Ovary (tissue), 9 donors: ENCODE measurements around the gene PLLP. TPM values are rescaled to one million over a fixed set of nuclear protein-coding genes. Genes with fewer than 3 reads are reported as not detected.

Source experiments
- DNase-seq, 5 donors: peaks; one replicate each; pipeline ENCODE4 v3.0.0-alpha.2; 2019 to 2020
- H3K27ac ChIP-seq, 2 donors: fragments of 200-600 bp; one replicate each; pipeline versions ENCODE4 v1.5.1 to v1.8.0; 2019 to 2022
- H3K27me3 ChIP-seq: fragments of 200-600 bp; one replicate; pipeline ENCODE4 v1.8.0; 2022
- H3K36me3 ChIP-seq: fragments of 200-600 bp; sonication (generic); one replicate; pipeline ENCODE4 v1.5.1; 2019
- H3K4me1 ChIP-seq: one replicate; pipeline ENCODE4 v1.8.1; 2013; ENCODE audit warnings: mild to moderate bottlenecking, moderate library complexity; ENCODE audit not compliant: insufficient read depth
- H3K4me3 ChIP-seq: fragments of 200-600 bp; sonication (generic); one replicate; pipeline ENCODE4 v1.5.1; 2017
- H3K9me3 ChIP-seq, 2 donors: fragments of 200-600 bp in 1 of 2; sonication (generic) in 1 of 2; one replicate each; pipeline versions ENCODE4 v1.5.1 to v1.8.1; 2013 to 2019; ENCODE audit warnings: mild to moderate bottlenecking in 1 of 2, moderate library complexity in 1 of 2
- CTCF ChIP-seq, 3 donors: fragments of 450-650 bp in 2 of 3; fragments of 200-600 bp in 1 of 3; IDR thresholded peaks; one replicate each; pipeline versions ENCODE4 v1.5.1 to v1.8.0; 2016 to 2022; ENCODE audit warnings: antibody characterized with exemption in 3 of 3, mild to moderate bottlenecking in 1 of 3
- EP300 ChIP-seq: sonication (generic); formaldehyde crosslinking; IDR thresholded peaks from one replicate; pipeline ENCODE4 v1.6.1; 2017; ENCODE audit warnings: antibody characterized with exemption
- POLR2A ChIP-seq: fragments of 450-650 bp; IDR thresholded peaks from one replicate; pipeline ENCODE4 v1.6.1; 2017; ENCODE audit warnings: antibody characterized with exemption, mild to moderate bottlenecking, moderate library complexity
- WGBS, 3 donors: extraction: QIAGEN DNeasy Blood & Tissue Kit in 1 of 3; methylation state at CpG; one replicate each; pipeline versions ENCODE4 v1.1.5 to v1.1.7; 2013 to 2017; 5-methylcytosine and 5-hydroxymethylcytosine counted together
- intact Hi-C, 4 donors: fragments of 100-400 bp; cut with DNase I; formaldehyde crosslinking; loops; one replicate each; pipeline versions ENCODE4 v1.11.0 to v1.15.1; 2022 to 2023
- polyA plus RNA-seq, 2 donors: library from polyadenylated mRNA; stranded (reverse); fragments of 200-250 nt in 1 of 2; fragments of 350-450 nt in 1 of 2; fragmentation: Illumina TruSeq in 1 of 2; extraction: RNeasy Lipid Tissue Mini Kit (QIAGEN cat#74804) in 1 of 2; gene quantifications; one replicate each; pipeline ENCODE4 v1.2.3, GENCODE V29; 2013 to 2014
- total RNA-seq, 7 donors: library from RNA; depleted of rRNA in 2 of 7; stranded (reverse); fragments of >200 nt in 2 of 7; fragmentation: NEBNext Ultra II Directional in 3 of 7; extraction: Animal tissue kit (Norgen Biotek cat#: 25700) in 3 of 7; gene quantifications; one replicate each; pipeline versions ENCODE4 v1.1.0 to v1.2.4, GENCODE V29; 2016 to 2023
- donor health status: DM: no; HTN: no; CAD: no; lungs with moderate emphysema.
- donor health status: DM: no; HTN: no; CAD: no.
- donor health status: Bipolar disorder and iron deficiency.
- donor health status: DM: yes; HTN: yes; CAD: no.
- donor health status: DM: no; HTN: no; CAD: no.
- donor health status: DM: yes; HTN: yes; CAD: no.

Gene PLLP
- total and polyA plus RNA-seq, 9 donors, result 0.94 to 54.2 (median 4.0) TPM

GRCh38 chr16:57234707-57235092 lies 49.8 kb downstream of the PLLP start:
- Histone ChIP-seq H3K4me1 (no peaks in the 10 kb centered on the region), H3K27ac (no peak overlapping the region), H3K27me3 (no peaks in the 10 kb centered on the region), H3K4me3 (no peak overlapping the region), H3K36me3 (no peaks in the 10 kb centered on the region), H3K9me3 (no peaks in the 10 kb centered on the region)
- intact Hi-C loops, result no loop called here
- no peak for TF ChIP-seq EP300
- no peak for TF ChIP-seq POLR2A
- TF ChIP-seq CTCF (IDR thresholded peaks at IDR 0.05), result no peak
- DNase-seq, result no peak

- whole genome bisulfite sequencing, 3 donors, result 93 to 96% (median 95%) methylated on average over 9 of the region's 9 CpGs
- no peaks in the 10 kb centered on the region for H3K36me3 ChIP-seq
- no peaks in the 10 kb centered on the region for H3K4me1 ChIP-seq
- no peak for DNase-seq
- no peak overlapping the region for H3K27ac ChIP-seq
- H3K27me3 ChIP-seq, result no peaks in the 10 kb centered on the region
- intact Hi-C loops, result no loop called here
- TF ChIP-seq CTCF (IDR thresholded peaks at IDR 0.05) (no peak), EP300 (no peak), POLR2A (no peak)
- no peaks in the 10 kb centered on the region for H3K9me3 ChIP-seq
- H3K4me3 ChIP-seq, result no peak overlapping the region
These were observed 50.3 kb downstream of the PLLP start for GRCh38 chr16:57233944-57234706.

GRCh38 chr16:57231821-57232350 lies 52.6 kb downstream of the PLLP start:
- Histone ChIP-seq H3K4me1 (no peaks in the 10 kb centered on the region), H3K27ac (no peak overlapping the region), H3K9me3 (no peaks in the 10 kb centered on the region), H3K4me3 (no peak overlapping the region), H3K36me3 (no peaks in the 10 kb centered on the region), H3K27me3 (no peaks in the 10 kb centered on the region)
- TF ChIP-seq EP300, result no peak
- no peak for TF ChIP-seq POLR2A
- no peak for TF ChIP-seq CTCF (IDR thresholded peaks at IDR 0.05)
- no peak for DNase-seq
- intact Hi-C loops, result no loop called here
- WGBS, 3 donors, result 60 to 78% (median 67%) methylated on average over 3 of the region's 3 CpGs

- intact Hi-C loops, result no loop called here
- TF ChIP-seq POLR2A (no peak), CTCF (IDR thresholded peaks at IDR 0.05) (no peak), EP300 (no peak)
- H3K9me3 ChIP-seq, result no peaks in the 10 kb centered on the region
- H3K4me3 ChIP-seq, result no peak overlapping the region
- no peaks in the 10 kb centered on the region for H3K4me1 ChIP-seq
- H3K36me3 ChIP-seq, result no peaks in the 10 kb centered on the region
- WGBS, 3 donors, result 78 to 90% (median 84%) methylated on average over 1 of the region's 1 CpG
- DNase-seq, result no peak
- H3K27me3 ChIP-seq, result no peaks in the 10 kb centered on the region
- H3K27ac ChIP-seq, result no peak overlapping the region
These were observed 55.4 kb downstream of the PLLP start for GRCh38 chr16:57229079-57229478.
